ENCODE results near the gene RSPH6A. TPM values are rescaled to one million over a fixed set of nuclear protein-coding genes. Genes with fewer than 3 reads are reported as not detected.

The RSPH6A gene
- total RNA-seq, 2 experiments from 2014 or later: 0.12 to 0.21 TPM

- Mint-ChIP-seq H3K27me3 (no peaks in the 10 kb centered on the region), H3K4me3 (no peak overlapping the region), H3K27ac (no peak overlapping the region), H3K4me1 (peaks cover 2% of the 10 kb centered on the region), H3K9me3 (no peaks in the 10 kb centered on the region), H3K36me3 (peaks cover 52% of the 10 kb centered on the region)
- no peak for DNase-seq
These were observed 19.9 kb upstream of the RSPH6A start for GRCh38 chr19:45834970-45835369.

DNA sequence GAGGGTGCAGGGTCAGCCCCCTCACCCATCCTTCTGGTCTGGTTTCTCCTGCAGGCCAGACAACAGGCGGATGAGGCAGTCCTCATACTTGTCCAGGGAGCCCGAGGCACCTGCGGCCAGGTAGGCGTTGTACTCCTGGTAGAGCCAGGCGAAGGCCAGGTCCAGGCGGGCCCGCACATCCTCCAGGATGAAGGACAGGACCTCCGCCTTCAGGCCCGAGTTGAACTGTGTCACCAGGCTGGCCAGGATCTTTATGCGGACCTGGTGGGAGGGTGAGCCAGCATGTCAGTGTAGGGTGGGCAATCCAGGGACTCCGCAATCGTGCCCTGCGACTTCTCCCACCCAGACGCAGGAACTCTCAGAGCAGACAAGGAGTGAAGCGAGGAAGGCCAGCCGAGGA is 13.8 kb upstream of the RSPH6A start:
- peaks cover 3% of the 10 kb centered on the region for H3K4me1 Mint-ChIP-seq
- no peaks in the 10 kb centered on the region for H3K9me3 Mint-ChIP-seq
- no peak overlapping the region for H3K4me3 Mint-ChIP-seq
- no peak overlapping the region for H3K27ac Mint-ChIP-seq
- H3K36me3 Mint-ChIP-seq: peaks cover 38% of the 10 kb centered on the region
- H3K27me3 Mint-ChIP-seq: no peaks in the 10 kb centered on the region
- DNase-seq: no peak

DNA sequence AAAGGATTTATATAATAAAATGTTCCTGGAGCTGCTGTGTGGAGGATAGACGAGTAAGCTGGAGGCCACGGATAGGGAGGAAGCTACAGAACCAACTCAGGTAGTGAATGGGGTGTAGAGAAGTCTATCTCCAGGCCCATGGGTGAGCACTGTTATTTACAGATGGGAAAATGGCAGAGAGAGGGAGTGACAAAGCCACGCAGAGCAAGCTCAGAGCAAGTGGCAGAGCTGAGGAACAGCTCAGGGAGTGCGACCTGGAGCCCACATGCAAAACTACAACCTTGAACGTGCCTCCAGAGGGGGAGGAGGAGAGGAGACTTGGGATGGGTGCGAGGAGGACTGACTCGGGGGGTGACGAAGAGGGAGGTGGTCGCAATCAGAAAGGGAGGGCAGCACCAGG is 13.4 kb upstream of the RSPH6A start:
- Mint-ChIP-seq H3K4me1 (peaks cover 3% of the 10 kb centered on the region), H3K4me3 (no peak overlapping the region), H3K36me3 (peaks cover 38% of the 10 kb centered on the region), H3K27me3 (no peaks in the 10 kb centered on the region), H3K27ac (no peak overlapping the region), H3K9me3 (no peaks in the 10 kb centered on the region)
- DNase-seq: no peak

GRCh38 chr19:45827459-45828093 is 12.5 kb upstream of the RSPH6A start:
- Mint-ChIP-seq H3K27me3 (no peaks in the 10 kb centered on the region), H3K9me3 (no peaks in the 10 kb centered on the region), H3K4me1 (peaks cover 3% of the 10 kb centered on the region), H3K27ac (no peak overlapping the region), H3K4me3 (no peak overlapping the region), H3K36me3 (peaks cover 38% of the 10 kb centered on the region)
- DNase-seq: no peak

DNA sequence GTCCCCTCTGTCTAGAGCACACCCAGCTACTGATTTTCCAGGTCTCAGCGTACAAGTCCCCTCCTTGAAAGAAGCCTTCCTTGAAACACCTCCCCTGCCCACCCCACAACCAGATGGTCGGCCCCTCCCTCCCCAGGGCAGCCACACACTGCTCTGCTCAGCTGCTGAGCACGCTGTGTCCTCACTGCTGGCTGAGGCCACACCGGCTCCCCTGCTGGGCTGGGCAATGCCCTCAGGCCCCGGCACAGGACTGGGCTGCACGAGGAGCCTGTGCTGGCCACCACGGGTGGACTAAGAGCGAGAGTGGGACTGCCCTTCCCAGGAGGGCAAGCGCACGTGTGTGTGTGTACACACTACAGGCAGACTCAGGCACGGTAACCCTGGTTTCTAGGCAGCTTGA is 11.8 kb upstream of the RSPH6A start:
- DNase-seq: no peak
- peaks cover 33% of the 10 kb centered on the region for H3K36me3 Mint-ChIP-seq
- no peak overlapping the region for H3K4me3 Mint-ChIP-seq
- no peaks in the 10 kb centered on the region for H3K9me3 Mint-ChIP-seq
- no peaks in the 10 kb centered on the region for H3K27me3 Mint-ChIP-seq
- H3K27ac Mint-ChIP-seq: no peak overlapping the region
- peaks cover 3% of the 10 kb centered on the region for H3K4me1 Mint-ChIP-seq

DNA sequence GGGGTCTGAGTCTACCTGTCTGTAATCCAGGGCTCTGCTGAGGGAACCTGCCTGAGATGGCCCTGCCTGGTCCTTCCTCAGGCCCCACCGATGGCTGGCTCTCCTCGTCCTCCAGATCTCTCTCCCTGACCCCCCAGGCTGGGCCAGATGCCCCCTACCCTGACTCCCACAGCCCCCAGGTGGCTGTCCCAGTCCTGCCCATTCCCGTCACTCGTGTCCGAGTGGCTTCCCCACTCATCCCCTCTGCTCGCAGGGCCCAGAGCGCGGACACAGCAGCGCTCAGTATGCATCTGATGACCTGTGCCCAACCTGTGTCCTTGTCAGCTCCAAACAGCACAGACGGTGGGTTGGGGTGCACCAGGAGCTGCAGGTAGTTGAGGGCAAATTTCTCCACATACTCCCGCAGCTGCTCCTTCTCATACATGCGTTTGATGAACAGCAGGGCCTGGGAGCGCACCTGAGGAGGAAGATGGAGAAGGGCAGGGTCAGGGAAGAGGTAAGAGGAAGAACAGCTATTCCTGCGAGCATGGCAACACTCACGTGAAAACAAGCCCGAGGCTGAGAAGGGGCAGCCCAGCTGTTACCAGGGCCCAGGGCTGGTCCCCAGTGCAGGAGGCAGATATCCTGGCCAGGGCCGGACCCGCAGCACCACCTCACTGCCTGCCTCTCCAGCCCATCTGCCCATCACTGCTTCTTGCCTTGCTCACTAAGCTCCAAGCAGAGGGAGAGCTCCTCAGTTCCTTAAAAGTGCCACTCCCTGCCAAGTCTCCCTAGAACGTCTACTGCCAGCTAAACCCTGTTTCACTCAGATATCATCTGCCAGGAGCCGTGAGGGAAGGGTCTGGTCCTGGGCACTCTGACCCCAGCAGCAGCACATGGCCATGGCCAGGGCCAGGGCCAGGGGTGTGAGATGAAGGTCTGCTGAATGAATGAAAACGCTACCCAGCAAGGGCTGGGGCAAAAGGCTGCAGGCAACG is 11.1 kb upstream of the RSPH6A start:
- no peaks in the 10 kb centered on the region for H3K27me3 Mint-ChIP-seq
- H3K4me3 Mint-ChIP-seq: no peak overlapping the region
- H3K36me3 Mint-ChIP-seq: peaks cover 29% of the 10 kb centered on the region
- no peaks in the 10 kb centered on the region for H3K9me3 Mint-ChIP-seq
- H3K4me1 Mint-ChIP-seq: peaks cover 1% of the 10 kb centered on the region
- no peak overlapping the region for H3K27ac Mint-ChIP-seq
- DNase-seq: no peak

DNA sequence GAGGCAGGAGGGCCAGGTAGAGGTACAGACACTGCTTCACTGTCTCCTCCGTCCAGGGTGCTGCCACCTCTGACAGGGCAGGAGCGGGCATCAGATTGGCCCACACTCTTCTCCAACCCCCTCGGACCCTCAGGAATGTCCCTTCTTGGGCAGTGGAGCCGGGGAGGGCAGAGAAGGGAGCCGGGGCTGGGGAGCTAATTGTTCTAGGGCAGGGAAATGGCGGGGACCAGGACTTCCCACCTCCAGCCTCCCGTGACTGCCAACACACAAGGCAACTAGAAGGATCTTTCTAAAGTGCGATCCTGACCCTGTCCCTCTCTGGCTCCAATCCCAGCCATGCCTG is 10.1 kb upstream of the RSPH6A start:
- no peak for DNase-seq
- Mint-ChIP-seq H3K4me1 (peaks cover 2% of the 10 kb centered on the region), H3K4me3 (no peak overlapping the region), H3K27me3 (no peaks in the 10 kb centered on the region), H3K9me3 (no peaks in the 10 kb centered on the region), H3K36me3 (peaks cover 22% of the 10 kb centered on the region), H3K27ac (no peak overlapping the region)

DNA sequence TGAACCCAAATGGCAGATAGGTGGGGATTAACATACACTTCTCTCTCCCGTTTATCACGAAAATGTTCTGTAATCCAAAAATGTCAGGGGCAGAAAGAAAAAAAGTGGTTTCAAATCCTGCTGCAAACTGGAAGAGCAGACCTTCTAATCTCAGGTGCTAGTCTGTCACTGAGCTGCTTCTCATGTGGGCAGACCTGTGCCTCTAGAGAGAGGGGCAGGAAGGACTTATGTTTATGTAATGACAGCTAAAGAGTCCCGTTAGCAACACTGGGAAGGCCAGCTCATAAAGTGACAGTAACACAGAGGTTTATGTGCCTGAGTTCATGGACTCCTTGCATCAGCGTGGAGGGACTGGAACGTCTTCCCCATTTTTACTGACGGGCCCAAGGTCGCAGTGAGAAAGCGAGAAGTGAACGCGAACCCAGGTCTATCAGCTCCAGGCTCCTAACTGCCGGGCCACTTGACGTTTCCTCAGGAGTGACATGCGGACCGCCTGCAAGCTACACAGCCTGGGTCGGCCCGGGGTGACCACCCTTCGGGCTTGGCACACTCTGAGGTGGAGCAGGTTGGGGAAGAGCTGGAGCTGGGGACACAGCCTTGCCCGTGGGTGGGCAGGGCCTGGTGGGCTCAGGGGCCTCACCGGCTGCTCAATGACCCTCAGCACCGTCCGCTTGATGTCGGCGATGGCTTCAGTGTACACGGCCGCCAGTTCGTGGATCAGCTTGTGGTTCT is 9.6 kb upstream of the RSPH6A start:
- Mint-ChIP-seq H3K9me3 (no peaks in the 10 kb centered on the region), H3K4me3 (no peak overlapping the region), H3K36me3 (peaks cover 21% of the 10 kb centered on the region), H3K27ac (no peak overlapping the region), H3K4me1 (peaks cover 3% of the 10 kb centered on the region), H3K27me3 (no peaks in the 10 kb centered on the region)
- DNase-seq: no peak

DNA sequence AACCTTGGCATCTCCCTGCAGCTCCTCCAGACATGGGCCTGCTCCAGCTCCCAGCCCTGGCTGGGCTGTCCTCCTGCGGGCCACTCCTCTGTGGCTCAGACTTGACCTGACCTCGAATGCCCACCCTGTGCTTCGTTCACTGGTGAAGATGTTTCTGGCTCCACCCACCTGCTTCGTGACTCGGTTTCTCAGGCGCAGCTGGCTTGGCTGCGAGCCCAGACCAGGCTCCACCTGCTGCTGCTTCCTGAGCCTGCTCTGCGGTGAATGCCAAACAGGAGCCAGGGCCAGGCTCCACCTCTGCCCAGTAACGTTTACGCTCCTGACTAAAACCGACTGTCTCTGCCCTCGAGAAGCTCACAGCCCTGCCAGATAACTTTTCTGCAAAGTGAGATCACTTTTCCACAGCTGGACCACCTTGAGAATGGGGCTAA is 8.9 kb upstream of the RSPH6A start:
- Mint-ChIP-seq H3K36me3 (peaks cover 17% of the 10 kb centered on the region), H3K4me3 (no peak overlapping the region), H3K4me1 (peaks cover 2% of the 10 kb centered on the region), H3K27me3 (no peaks in the 10 kb centered on the region), H3K27ac (no peak overlapping the region), H3K9me3 (no peaks in the 10 kb centered on the region)
- DNase-seq: no peak

DNA sequence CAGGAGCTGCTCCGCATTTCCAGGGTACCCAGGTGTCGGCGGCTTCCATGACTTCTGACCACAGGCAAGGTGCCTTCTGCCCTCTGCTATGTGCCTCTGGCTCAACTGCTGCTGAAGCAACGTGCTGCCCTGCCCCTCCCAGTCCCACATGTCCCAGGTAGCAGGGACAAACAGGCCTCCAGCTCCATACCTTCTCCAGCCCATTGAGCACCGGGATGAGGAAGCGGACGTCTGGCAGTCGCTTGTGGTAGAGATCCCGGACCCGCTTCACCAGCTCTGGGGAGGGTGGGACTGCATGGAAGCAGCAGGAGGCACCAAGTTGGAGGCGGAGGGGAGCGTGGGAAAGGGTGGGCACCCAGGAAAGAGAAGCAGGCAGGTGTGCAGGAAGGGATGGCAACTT is 8.1 kb upstream of the RSPH6A start:
- Mint-ChIP-seq H3K27ac (no peak overlapping the region), H3K36me3 (peaks cover 9% of the 10 kb centered on the region), H3K27me3 (no peaks in the 10 kb centered on the region), H3K4me3 (no peak overlapping the region), H3K9me3 (no peaks in the 10 kb centered on the region), H3K4me1 (peaks cover 2% of the 10 kb centered on the region)
- DNase-seq: no peak

DNA sequence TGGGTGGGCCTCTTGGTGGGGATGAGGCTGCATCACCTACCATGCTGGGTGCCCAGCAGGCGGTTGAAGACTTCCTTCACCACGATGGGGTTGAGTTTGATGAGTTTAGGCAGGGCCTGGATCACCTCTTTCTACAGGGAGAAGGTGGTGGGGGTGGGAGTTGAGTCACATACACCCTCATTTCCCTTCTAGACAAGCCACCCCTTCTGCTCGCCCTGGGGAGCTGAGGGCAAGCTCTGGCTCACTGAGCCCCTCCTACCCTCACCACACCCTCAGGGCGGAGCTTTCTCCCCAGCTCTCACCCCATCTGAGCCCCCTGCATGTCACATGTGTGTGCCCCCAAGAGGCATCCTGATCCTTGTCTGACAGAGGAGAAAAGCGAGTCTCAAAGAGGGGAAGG is 7.6 kb upstream of the RSPH6A start:
- Mint-ChIP-seq H3K27ac (no peak overlapping the region), H3K36me3 (peaks cover 6% of the 10 kb centered on the region), H3K9me3 (no peaks in the 10 kb centered on the region), H3K4me1 (peaks cover 2% of the 10 kb centered on the region), H3K4me3 (no peak overlapping the region), H3K27me3 (no peaks in the 10 kb centered on the region)
- no peak for DNase-seq

DNA sequence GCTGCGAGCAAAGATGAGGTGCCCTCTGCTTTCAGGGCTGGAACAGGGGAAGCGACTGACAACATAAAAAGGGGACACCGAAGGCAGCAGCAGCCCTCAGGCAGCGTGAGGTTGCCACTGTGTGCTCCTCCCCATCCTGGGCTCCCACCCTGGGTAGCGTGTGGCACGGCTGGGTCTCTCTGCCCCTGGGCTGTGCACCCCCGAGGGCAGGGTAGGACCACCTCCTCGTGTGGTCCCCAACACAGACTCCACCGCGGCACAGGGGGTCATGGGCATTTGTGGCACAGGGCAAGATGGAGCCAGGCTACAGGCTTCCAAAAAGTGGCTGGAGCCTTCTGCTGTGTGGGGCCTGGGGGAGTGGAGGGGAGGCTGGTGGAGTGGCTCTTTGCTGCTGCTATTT is 6.5 kb upstream of the RSPH6A start:
- Mint-ChIP-seq H3K9me3 (no peaks in the 10 kb centered on the region), H3K4me3 (no peak overlapping the region), H3K36me3 (peaks cover 6% of the 10 kb centered on the region), H3K27me3 (no peaks in the 10 kb centered on the region), H3K4me1 (peaks cover 2% of the 10 kb centered on the region), H3K27ac (no peak overlapping the region)
- no peak for DNase-seq

- no peak overlapping the region for H3K27ac Mint-ChIP-seq
- H3K36me3 Mint-ChIP-seq: peaks cover 6% of the 10 kb centered on the region
- H3K4me3 Mint-ChIP-seq: no peak overlapping the region
- no peaks in the 10 kb centered on the region for H3K27me3 Mint-ChIP-seq
- DNase-seq: no peak
- peaks cover 2% of the 10 kb centered on the region for H3K4me1 Mint-ChIP-seq
- H3K9me3 Mint-ChIP-seq: no peaks in the 10 kb centered on the region
These were observed 6.0 kb upstream of the RSPH6A start for GRCh38 chr19:45821103-45821521.

DNA sequence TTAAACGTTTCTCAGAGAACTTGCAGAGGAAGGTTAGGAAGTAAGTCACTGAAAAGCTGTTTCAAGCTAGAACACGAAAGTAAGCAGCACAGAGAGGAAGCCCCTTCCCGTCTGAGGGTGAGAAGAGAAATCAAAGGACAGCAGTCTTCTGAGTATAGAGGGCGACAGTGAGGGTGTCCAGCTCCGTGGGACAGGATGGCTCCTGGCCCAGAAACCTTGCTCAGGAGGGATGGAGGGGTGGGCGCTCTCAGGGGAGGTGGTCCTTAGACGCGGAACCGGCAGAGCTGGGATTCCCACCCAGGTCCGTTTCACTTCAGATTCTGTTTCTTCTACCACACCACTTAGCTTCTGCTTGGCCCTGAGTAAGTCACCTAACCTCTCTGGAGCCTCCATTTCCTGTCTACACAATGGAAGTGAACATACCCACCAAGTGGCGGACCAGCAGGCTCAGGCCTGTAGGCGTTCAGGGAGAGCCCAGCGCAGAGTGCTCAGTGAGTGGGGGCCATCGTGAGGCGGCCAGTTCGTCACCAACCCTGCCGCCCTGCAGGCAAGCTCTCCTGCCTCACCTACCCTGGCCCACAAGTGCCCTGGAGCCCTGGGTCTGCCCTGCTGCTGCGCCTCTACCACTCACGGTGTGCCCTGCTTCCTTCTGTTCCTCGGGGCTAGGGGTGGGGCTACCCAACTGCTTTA is 5.5 kb upstream of the RSPH6A start:
- Mint-ChIP-seq H3K4me1 (peaks cover 2% of the 10 kb centered on the region), H3K4me3 (no peak overlapping the region), H3K27me3 (peaks cover 3% of the 10 kb centered on the region), H3K27ac (peak overlapping the region; percentile 56), H3K9me3 (no peaks in the 10 kb centered on the region), H3K36me3 (peaks cover 4% of the 10 kb centered on the region)
- DNase-seq: no peak

GRCh38 chr19:45819769-45820168 is 4.7 kb upstream of the RSPH6A start:
- H3K27me3 Mint-ChIP-seq: peaks cover 6% of the 10 kb centered on the region
- no peaks in the 10 kb centered on the region for H3K9me3 Mint-ChIP-seq
- no peak for DNase-seq
- peaks cover 4% of the 10 kb centered on the region for H3K36me3 Mint-ChIP-seq
- H3K4me3 Mint-ChIP-seq: no peak overlapping the region
- H3K27ac Mint-ChIP-seq: no peak overlapping the region
- H3K4me1 Mint-ChIP-seq: peaks cover 2% of the 10 kb centered on the region
